HUES48 (cell line): ENCODE data around the gene PGF.

Experiments used
- H3K27ac ChIP-seq: one replicate; pipeline ENCODE4 v1.7.0; 2013; ENCODE audit warnings: low read depth, low read length, inconsistent platforms
- H3K27me3 ChIP-seq: 2 replicates; pipeline ENCODE4 v1.6.1; 2013; ENCODE audit warnings: mild to moderate bottlenecking, low read length; ENCODE audit not compliant: control insufficient read depth, insufficient read depth
- H3K36me3 ChIP-seq: 2 replicates; pipeline ENCODE4 v1.6.1; 2013; ENCODE audit warnings: low read length; ENCODE audit not compliant: control insufficient read depth, insufficient read depth
- H3K4me1 ChIP-seq: 2 replicates; pipeline ENCODE4 v1.6.1; 2013; ENCODE audit warnings: mild to moderate bottlenecking, low read length; ENCODE audit not compliant: control insufficient read depth, insufficient read depth
- H3K4me3 ChIP-seq: 2 replicates; pipeline ENCODE4 v1.5.1; 2013; ENCODE audit warnings: mild to moderate bottlenecking, low read depth, low read length
- H3K9ac ChIP-seq: 2 replicates; pipeline ENCODE4 v1.6.1; 2013; ENCODE audit warnings: mild to moderate bottlenecking, low read depth, low read length, moderate library complexity
- H3K9me3 ChIP-seq: 2 replicates; pipeline ENCODE4 v1.6.1; 2013; ENCODE audit warnings: low read length; ENCODE audit not compliant: control insufficient read depth, insufficient read depth

The PGF gene

DNA sequence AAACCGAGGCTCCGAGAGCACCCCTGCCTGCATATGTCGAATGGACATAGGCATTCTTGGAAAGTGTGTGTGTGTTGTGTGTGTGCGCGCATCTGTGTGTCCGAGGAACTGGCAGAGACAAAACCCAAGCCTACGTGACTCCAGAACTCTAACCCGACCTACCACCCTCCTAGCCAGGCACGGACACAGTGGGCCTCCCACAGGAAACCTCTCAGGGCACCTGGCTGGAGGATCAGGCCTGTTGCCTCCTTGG, 556 bp upstream of the PGF start:
- H3K4me1 ChIP-seq: no peaks in the 10 kb centered on the region
- no peak overlapping the region for H3K27ac ChIP-seq
- no peaks in the 10 kb centered on the region for H3K9me3 ChIP-seq
- peak overlapping the region; percentile 56 for H3K4me3 ChIP-seq
- no peaks in the 10 kb centered on the region for H3K36me3 ChIP-seq
- H3K9ac ChIP-seq: no peak overlapping the region
- H3K27me3 ChIP-seq: peaks cover 17% of the 10 kb centered on the region

DNA sequence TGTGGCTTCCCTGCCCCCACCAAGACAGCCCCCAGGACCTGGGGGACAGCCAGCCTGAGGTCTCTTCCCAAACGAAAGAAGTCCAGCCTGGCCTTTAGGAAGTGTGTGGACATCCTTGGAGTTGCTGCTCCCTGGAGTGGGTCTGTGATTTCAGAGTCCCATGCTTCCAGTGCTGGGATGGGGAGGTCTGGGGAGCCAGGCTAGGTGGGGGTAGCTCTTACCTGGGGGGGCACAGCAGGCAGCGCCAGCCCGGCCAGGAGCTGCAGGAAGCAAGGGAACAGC, 509 bp downstream of the PGF start:
- Histone ChIP-seq H3K4me3 (peak overlapping the region; percentile 56), H3K9ac (no peak overlapping the region), H3K27ac (no peak overlapping the region), H3K9me3 (no peaks in the 10 kb centered on the region), H3K4me1 (no peaks in the 10 kb centered on the region), H3K36me3 (no peaks in the 10 kb centered on the region), H3K27me3 (peaks cover 17% of the 10 kb centered on the region)

DNA sequence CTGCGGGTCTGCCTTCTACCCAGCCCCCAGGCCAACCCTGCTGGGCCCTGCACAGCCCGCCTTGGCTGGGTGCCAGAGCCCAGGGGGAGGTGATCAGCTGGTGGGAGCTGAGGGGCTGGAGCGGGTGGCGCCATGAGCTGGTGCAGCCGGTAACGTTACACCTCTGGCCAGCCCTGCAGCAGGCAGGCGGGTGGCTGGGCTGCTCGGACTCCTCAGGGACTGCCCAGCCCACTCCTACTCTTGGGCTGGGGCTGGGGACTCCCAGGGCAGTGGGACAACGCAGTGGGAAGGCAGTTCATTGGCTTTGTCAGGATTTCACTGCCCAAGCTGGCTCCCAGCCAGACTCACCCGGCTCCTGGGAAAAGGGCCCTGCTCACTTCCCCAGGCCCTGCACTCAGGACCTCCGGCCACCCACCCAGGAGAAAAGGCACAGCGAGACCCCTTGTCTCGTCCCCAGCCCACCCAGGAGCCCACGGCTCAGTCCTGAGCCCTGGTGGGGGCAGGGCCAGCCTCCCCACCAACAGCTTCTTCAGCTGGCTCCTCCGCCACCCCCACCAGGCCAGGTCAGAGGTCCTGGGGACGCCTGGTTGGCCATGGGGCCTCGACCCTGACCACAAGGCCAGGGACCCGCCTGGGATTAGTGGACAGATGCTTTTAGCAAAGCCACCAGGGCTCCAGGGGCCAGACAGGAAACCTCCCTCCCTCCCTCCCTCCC, 1.0 kb downstream of the PGF start:
- Histone ChIP-seq H3K9me3 (no peaks in the 10 kb centered on the region), H3K9ac (no peak overlapping the region), H3K27ac (no peak overlapping the region), H3K4me3 (no peak overlapping the region), H3K4me1 (no peaks in the 10 kb centered on the region), H3K27me3 (peaks cover 17% of the 10 kb centered on the region), H3K36me3 (no peaks in the 10 kb centered on the region)

DNA sequence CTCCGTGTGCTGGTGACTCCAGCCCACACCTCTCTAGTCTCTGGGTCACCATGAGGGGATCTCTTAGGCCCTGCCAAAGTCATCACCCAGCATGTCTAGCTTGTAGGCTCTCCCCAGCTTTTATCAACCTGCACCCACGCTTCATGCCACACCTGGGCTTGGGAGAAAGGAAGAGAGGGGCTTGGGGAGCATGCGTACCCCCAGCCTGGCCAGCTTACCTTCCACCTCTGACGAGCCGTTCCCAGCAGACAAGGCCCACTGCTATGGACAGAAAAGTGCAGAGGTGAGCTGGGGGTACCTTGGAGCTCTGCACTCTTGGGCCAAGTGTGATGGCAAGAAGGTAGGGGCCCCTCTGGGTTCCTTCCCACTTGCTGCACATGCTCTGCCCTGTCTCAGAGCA, 1.7 kb downstream of the PGF start:
- H3K27me3 ChIP-seq: peaks cover 17% of the 10 kb centered on the region
- no peak overlapping the region for H3K9ac ChIP-seq
- no peaks in the 10 kb centered on the region for H3K36me3 ChIP-seq
- no peaks in the 10 kb centered on the region for H3K4me1 ChIP-seq
- H3K9me3 ChIP-seq: no peaks in the 10 kb centered on the region
- H3K27ac ChIP-seq: no peak overlapping the region
- no peak overlapping the region for H3K4me3 ChIP-seq

- Histone ChIP-seq H3K4me3 (no peak overlapping the region), H3K4me1 (no peaks in the 10 kb centered on the region), H3K27me3 (peaks cover 17% of the 10 kb centered on the region), H3K9ac (no peak overlapping the region), H3K27ac (no peak overlapping the region), H3K36me3 (no peaks in the 10 kb centered on the region), H3K9me3 (no peaks in the 10 kb centered on the region)
These were observed 2.5 kb downstream of the PGF start for GRCh38 chr14:74952697-74953484.

- Histone ChIP-seq H3K4me1 (no peaks in the 10 kb centered on the region), H3K4me3 (no peak overlapping the region), H3K27me3 (peaks cover 17% of the 10 kb centered on the region), H3K9me3 (no peaks in the 10 kb centered on the region), H3K27ac (no peak overlapping the region), H3K36me3 (no peaks in the 10 kb centered on the region), H3K9ac (no peak overlapping the region)
These were observed 3.2 kb downstream of the PGF start for GRCh38 chr14:74952180-74952665.

DNA sequence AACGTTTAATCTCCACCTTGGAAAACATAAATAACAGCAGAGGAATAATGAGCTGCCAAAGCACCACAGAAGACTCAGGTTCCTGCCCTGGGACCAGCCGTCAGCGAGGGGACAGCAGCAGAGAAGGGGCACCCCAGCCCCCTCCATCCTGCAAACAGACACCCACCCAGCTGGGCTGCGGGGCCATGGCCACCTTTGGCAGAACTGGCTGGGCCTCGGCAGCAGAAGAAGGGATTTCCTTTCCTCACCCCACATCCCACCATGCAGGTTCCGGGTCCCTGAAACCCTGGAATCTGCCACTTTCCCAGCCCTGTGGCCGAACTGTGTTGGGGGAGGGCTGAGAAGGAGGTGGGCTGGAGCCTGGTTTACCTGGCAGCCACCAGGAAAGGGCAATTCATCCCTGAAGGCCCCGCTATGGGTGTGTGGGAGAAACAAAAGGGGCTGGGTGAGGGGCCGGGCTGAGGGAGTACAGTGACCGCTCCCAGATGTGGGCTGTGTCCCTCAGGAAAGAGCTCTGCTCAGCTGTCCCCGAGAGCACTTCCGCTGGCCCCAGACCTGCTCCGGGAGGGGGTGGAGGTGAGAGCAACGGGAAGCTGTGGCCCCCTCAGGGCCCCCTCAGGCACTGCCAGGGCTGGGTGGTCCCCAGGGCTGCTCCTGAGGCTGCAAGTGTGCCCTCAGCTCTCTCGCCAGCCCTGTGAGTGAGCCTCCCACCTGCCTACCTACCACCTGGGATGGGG, 3.8 kb downstream of the PGF start:
- H3K27ac ChIP-seq: no peak overlapping the region
- H3K36me3 ChIP-seq: no peaks in the 10 kb centered on the region
- no peaks in the 10 kb centered on the region for H3K9me3 ChIP-seq
- H3K4me3 ChIP-seq: no peak overlapping the region
- peaks cover 17% of the 10 kb centered on the region for H3K27me3 ChIP-seq
- H3K4me1 ChIP-seq: no peaks in the 10 kb centered on the region
- no peak overlapping the region for H3K9ac ChIP-seq

- H3K27me3 ChIP-seq: peaks cover 10% of the 10 kb centered on the region
- H3K4me1 ChIP-seq: no peaks in the 10 kb centered on the region
- no peaks in the 10 kb centered on the region for H3K36me3 ChIP-seq
- no peak overlapping the region for H3K9ac ChIP-seq
- no peaks in the 10 kb centered on the region for H3K9me3 ChIP-seq
- H3K27ac ChIP-seq: no peak overlapping the region
- H3K4me3 ChIP-seq: no peak overlapping the region
These were observed 4.5 kb downstream of the PGF start for GRCh38 chr14:74950795-74951442.

DNA sequence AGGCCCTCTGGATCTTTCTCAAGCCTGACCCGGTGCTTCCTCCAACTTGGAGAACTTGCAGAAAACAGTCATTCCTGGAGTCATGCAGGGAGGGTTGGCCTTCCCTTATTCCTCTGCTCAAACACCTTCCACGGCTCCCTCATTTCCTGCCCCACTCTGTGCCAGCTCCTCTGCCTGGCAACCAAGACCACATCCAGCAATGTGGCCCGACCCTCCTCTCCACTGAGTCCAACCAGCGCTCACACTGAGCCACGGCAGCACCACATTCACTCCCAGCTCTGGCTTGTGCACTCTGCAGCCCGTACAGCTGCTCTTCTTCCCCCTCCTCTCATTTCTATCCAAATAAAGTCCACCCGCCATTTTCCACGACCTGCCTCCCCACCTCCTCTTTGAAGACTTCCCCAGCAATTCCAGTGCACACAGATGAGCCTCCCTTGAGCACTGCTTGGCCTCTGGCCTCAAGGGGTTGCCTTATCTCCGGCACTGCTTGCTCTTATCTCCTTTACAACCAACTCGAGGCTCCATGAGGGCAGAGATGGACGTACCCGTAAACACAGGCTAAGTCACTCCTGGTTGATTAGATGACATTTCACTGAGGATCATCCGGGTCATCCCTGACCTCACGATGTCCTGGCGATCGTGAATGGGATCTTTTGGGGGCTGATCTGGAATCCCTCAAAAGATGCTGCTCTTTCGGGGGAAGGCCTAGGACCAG, 5.4 kb downstream of the PGF start:
- Histone ChIP-seq H3K9ac (no peak overlapping the region), H3K4me1 (no peaks in the 10 kb centered on the region), H3K4me3 (no peak overlapping the region), H3K27me3 (peaks cover 4% of the 10 kb centered on the region), H3K27ac (no peak overlapping the region), H3K36me3 (no peaks in the 10 kb centered on the region), H3K9me3 (no peaks in the 10 kb centered on the region)

GRCh38 chr14:74949191-74949601, 6.2 kb downstream of the PGF start:
- no peaks in the 10 kb centered on the region for H3K4me1 ChIP-seq
- H3K9ac ChIP-seq: no peak overlapping the region
- H3K36me3 ChIP-seq: no peaks in the 10 kb centered on the region
- no peak overlapping the region for H3K27ac ChIP-seq
- H3K9me3 ChIP-seq: no peaks in the 10 kb centered on the region
- H3K4me3 ChIP-seq: no peak overlapping the region
- H3K27me3 ChIP-seq: no peaks in the 10 kb centered on the region
